Fibroblast of skin of scalp (primary cell): Measurements from ENCODE around the gene INAFM1.

Source experiments
- DNase-seq: peaks from one replicate; pipeline ENCODE4 v3.0.0-alpha.2; 2013

INAFM1 gene

GRCh38 chr19:47310819-47311218 is 36.1 kb downstream of the INAFM1 start:
- peak; percentile 20 for DNase-seq

- no peak for DNase-seq
Measured at GRCh38 chr19:47312366-47313006, 37.8 kb downstream of the INAFM1 start.

- no peak for DNase-seq
Measured at GRCh38 chr19:47313754-47314295, 39.1 kb downstream of the INAFM1 start.

- peak; percentile 78 for DNase-seq
Measured at GRCh38 chr19:47315125-47315821, 40.6 kb downstream of the INAFM1 start.

- no peak for DNase-seq
Measured at GRCh38 chr19:47316513-47316912, 41.8 kb downstream of the INAFM1 start.

GRCh38 chr19:47319923-47320871 is 45.5 kb downstream of the INAFM1 start:
- DNase-seq, result no peak

GRCh38 chr19:47321630-47322029 is 46.9 kb downstream of the INAFM1 start:
- DNase-seq, result no peak

GRCh38 chr19:47322058-47322457 is 47.4 kb downstream of the INAFM1 start:
- no peak for DNase-seq

GRCh38 chr19:47323409-47323808 is 48.7 kb downstream of the INAFM1 start:
- no peak for DNase-seq

GRCh38 chr19:47323872-47324271 is 49.2 kb downstream of the INAFM1 start:
- no peak for DNase-seq

GRCh38 chr19:47324502-47324901 is 49.8 kb downstream of the INAFM1 start:
- DNase-seq, result no peak
